Effector CD4-positive, alpha-beta T cell (primary cell): ENCODE measurements around the gene RGCC.

Experiments used
- DNase-seq: peaks from one replicate; pipeline ENCODE4 v3.0.0-alpha.2; 2020

Gene RGCC

DNA sequence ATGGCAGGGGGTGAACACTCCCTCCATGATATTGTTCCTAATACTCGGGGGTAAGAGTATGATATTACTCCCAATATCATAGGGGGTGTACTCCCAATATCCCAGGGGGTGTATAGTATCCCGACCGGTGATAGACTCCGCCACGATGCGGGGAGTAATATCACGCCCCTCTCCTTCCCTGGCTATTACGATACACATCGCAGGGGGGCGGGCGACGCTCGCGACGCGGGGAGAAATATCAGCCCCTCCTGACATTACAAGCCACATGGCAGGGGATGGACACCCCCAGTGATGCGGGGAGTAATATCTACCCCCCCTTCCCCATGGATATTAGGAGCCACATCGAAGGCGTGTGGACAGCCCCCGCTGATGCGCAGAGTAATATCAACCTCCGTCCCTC lies 3.2 kb upstream of the RGCC start:
- DNase-seq = no peak

DNA sequence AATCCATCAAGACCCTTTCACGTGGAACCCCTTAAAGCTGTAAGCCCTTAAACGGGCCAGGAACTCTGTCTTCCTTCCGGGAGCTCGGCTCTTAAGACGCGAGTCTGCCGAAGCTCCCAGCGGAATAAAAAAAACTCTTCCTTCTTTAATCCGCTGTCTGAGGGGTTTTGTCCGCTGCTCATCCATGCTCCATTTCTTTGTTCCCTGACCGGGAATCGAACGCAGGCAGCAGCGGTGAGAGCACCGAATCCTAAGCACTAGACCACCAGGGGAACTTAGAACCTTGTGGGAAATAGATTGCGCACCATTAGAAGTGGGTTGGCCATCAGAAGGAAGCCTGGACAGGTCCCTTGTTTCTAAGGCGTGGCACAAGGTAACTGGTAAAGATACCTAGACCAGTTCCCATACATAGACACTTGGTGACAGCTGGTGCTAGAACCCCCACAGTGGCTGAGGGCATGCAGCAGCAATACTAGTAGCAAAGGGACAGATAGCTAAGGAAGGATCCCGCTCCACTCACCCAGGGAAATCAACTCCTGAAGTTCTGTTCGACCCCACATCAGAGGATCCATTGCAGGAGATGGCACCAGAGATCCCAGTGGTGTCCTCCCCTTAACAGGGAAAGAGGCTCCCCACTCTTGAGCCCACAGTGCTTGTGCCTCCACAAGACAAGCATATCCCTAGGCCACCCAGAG lies 1.5 kb upstream of the RGCC start:
- DNase-seq = no peak

DNA sequence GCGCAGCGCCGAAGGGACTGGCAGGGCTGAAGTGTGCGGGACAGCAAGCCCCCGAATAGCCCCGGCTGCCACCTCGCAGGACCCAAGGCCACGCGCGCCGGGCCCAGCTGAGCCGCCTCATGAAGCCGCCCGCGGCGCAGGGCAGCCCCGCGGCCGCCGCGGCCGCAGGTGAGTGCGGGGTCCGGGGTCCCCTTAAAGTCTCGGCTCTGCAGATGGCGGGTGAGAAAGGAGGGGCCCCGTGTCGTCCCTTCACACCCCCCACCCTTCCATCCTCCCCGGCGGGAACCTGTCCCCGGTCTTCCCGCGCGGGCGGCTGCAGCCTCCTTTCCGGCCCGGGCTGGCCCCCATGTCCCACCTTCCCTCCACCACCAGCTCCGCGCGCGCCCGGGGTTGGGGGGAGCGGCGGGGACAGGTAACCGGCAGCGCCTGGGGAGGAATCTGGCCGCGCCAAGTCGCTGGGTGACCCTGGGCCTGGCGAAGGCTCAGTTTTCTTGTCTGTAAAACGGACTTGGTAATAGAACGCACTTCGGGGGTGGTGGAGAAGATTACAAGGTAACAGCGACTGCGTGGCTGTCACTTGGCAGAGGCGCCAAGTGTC lies 338 bp downstream of the RGCC start:
- DNase-seq = peak; percentile 32

DNA sequence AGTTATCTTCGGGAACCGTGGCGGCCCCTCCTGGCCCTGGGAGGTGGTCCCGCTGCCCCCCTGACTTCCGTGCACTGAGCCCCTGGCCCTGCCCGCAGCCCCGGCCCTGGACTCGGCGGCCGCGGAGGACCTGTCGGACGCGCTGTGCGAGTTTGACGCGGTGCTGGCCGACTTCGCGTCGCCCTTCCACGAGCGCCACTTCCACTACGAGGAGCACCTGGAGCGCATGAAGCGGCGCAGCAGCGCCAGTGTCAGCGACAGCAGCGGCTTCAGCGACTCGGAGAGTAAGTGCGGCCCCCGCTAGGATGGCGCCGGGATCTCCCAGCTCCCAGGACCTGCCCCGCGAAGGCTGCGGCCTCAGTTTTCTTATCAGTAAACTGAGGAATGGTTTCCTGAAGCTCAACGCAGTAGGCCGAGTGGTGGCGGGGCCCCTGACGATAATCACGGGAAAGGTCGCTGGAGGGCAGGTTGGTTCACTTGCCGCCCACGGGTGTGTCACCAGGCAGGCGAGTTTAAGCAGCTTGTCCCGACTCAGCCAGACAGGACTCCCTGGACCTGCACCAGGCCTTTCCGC lies 924 bp downstream of the RGCC start:
- peak; percentile 27 for DNase-seq

DNA sequence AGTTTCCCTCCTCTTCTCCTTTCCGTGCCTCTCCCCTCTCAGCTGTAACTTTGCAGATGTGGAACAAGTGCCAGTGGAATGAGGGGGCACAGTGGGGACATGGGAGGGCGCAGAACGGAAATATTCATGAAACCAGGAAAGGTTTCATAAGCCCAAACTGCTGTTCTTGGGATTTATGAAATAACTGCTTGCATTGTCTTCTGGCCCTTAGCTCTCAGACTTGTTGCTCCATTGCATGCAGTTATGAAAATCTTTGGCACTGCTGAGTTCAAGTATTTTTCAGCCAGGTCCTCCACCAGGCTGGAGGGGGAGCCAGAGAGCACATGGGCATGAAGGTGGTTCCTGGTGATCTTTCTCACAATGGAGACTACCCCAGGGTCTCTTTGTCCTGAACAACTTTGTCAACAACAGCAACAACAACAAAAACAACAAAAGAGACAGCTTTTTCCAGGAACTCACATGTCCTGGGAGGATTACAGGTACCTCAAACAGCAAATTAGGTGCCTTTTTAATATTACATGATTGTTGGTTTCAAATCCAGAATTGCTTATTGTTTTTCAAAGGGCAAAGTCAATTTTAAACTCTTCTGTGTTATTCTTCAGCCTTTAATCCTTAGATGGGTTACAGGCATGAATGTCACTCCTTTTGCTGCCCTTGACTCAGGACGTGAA lies 1.5 kb downstream of the RGCC start:
- peak; percentile 57 for DNase-seq

DNA sequence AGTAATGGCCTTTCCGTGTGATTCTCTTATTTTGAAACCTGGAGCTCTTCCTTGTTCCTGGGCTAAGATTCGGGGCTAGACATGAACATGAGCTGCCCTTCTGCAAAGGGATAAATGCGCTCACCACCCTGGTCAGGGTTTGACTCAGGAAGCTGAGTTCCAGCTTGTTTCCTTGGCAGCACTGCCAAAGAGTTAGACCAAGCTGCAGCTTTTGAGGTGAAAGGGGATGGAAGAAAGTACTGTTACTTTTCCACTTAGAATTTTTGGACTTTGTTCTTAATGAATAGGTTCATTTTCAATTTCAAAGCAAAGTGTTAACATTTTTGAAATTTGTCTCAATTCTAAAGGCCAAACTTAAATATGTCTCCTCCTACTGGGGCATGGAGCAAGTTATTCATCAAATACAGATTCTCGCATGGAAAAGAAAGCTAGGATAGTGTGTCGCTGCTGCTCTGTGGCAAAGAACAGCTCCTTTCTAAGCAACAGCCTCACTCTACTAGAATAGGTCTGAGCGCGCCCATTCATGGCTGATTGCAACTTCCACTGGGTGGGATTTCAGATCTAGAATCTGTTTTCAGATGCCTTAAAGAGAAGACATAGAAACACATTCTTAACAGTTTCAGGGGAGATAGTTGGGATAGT lies 2.2 kb downstream of the RGCC start:
- DNase-seq = no peak

DNA sequence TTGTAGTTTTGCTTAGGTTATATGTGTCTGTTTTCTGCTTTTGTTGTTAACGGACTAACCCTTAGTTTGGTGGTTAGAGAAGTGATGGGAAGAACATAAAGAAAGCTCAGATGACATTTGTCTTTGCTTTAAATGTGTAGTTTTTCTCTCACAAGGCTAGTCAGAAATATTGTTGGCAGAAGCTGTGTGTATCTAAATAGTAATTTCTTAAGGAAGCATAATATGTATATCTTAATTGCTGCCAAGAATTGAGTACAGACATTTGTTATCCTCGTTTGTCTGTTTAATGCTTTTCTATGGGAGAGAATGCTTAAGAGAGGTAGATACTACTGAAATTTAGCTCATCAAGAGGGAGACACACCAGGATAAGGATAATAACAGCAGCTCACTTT lies 2.7 kb downstream of the RGCC start:
- no peak for DNase-seq

DNA sequence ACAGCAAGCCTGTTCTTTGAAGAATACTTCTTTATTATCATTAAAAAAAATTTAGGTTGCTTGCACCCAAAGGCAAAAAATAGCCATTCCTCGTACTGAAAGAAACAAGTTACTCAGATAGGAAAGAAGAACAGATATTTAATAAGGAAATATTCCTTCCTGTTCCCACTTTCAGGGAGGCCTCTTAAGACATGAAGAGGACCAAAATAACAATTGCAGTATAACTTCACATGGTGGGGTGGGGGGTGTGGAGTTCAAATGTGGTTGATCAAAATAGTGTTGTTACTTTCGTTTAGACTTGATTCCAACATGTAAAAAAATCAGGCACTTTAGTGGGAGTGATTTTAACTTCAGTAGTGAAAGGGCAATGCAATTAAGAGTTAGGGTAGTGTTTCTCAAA lies 3.6 kb downstream of the RGCC start:
- no peak for DNase-seq

DNA sequence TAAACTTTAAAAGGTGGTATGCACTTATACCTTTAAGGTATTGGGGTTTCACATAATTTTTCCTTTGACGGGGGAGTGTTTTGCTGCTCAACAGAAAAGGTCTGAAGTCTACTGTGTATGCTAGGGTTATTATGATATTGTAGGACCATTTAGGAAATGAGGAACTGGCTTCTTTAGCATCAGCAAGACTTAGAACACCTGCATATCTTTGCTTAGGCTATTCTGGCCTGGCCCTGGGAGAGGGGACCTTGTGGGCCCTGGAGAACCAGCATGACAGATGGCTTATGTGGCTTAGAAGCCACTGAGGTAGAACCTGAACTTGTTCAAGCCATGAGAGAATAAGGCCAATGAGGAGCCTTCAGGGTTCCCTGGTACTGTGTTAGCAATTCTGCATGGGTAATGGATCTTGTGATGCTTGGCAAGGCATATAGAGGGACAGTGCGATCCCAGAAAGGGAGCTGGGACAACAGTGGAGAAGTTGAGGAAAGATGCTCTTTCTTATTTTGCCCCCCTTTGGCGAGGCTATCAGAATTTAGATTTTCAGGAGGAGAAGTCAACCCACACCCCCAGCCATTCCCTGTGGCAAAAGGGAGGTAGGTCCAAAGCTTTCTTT lies 4.3 kb downstream of the RGCC start:
- DNase-seq = no peak

DNA sequence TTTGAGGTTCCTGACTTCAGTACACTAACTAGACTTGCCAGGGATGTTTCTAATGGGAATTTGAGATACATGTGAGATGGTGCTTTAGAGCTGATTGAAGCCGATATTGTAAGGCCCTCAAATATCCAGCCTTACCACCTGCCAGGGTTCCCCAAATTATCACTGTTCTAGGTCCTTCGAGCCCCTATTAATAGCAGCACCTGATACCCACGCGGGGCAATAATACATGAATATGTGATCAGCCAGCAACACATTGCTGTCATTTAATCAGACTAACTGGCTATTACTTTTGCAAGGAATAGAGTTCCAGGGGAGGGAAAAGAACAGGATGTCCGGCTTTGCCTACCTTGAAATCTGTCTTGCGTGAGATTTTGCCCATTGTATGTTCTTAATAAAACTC lies 5.1 kb downstream of the RGCC start:
- DNase-seq = no peak

DNA sequence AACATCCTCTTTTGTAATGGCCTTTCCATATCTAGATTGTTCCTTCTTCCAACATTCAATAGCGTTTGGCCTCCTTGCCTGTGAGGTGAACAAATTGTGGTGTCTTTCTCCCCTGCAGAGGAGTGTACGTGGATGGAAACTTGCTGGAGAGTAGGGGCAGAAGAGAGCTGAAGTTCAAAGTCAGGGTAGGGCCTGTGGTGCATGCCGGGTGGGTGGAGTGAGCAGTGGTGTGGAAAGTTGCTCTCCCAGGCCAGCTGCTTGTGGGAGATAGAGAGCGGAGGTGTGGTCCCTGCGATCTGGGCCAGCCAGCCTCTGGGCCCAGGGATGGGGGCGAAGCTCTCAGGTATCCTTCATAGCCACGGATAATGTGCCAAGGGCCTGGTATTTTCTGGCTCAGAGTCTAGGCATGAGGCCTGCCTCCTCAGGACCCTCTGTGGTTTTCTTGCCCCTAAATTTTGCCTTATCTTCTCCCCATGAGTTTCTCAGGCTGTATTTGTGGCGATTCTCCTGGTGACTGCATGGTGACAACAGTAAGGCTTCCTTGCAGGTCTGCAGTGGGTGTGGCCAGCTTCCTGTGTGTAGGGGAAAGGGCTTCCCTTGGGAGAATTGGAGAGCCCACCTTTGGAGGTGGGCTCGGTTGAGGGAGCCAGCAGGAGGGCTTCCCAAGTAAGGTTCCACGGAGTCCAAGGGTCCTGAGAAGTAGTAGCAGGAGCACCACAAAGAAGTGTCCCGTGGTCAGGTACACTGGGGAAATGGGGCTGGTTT lies 6.7 kb downstream of the RGCC start:
- no peak for DNase-seq

DNA sequence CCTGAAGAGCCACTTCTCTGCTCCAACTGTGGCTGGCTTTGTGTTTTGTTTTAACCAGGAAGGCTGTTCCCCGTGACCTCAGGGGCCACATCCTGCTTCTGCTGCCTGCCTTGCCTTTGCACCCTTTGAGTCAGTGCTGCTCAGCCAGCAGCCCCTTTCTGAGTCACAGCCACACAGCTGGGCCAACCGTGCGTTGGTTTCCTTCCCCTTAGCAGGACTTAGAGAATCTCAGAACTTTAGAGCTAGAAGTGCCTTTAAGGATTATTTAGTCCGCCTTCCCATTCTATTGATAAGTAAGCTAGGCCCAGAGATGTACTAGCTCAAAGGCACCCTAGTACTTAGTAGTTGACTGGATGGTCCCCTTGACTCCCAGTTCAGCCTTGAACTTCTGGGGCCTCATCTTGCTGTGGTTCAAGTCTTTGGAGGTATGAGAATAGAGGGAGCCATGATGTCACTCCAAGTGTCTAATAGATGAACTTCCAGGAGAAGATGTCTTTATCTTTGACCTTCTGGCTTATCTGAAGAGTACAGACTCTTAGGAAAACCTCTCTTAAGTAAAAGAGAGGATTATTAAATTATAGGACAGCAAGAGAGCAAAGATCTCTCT lies 8.0 kb downstream of the RGCC start:
- DNase-seq = peak; percentile 83

DNA sequence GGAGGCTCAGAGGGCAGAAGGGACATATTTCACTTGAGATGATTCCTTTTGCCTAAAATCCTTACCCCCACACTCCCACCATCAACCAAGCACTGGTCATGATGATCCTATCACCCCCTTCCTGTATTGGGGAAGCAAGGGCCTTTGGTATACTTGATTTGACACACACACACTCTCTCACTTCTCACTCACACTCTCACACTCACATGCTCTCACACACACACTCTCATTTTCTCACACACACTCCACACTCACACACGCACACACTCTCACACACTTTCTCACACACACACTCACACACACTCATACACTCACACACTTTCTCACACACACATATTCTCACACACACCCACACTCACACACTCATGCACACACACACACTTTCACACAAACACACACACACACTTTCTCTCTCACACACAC lies 8.6 kb downstream of the RGCC start:
- no peak for DNase-seq

DNA sequence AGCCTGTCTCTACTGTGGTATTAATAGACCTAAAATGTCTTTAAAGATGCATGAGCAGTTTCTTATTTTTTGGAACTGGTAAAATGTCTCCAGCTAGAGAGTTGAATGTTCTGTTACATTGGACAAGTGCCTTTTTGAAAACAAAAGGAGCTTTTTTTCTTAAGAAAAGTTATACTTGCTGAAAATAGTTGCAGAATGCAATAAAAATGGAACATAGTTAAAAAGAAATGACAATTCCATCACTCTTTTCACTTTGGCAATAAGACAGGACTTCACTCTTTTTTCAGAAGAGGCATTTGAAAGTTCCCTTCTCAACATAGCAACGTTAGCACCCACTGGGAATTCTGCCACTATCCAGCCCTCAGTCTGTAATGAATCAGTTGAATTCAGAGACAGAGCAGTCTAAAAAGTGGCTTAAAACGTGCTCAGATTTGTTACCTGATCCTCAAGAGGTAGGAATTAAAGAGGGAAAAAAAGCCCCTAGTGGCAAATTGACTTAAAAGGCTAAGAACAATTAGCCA lies 10.1 kb downstream of the RGCC start:
- DNase-seq = no peak

DNA sequence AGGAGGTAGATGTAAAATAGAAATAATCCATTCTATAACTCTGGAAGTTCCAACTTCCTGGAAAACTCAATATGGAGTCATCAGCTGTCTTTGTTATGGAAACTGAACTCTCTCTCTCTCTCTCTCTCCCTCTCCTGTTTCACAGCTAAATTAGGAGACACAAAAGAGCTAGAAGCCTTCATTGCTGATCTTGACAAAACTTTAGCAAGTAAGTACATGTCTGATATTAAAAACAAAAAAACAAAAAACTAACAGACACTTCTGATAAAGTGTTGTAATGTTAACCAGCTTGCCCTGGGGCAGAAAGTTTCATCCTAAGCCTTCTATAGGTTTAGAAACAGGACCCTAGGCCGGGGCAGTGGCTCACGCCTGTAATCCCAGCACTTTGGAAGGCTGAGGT lies 11.3 kb downstream of the RGCC start:
- no peak for DNase-seq

DNA sequence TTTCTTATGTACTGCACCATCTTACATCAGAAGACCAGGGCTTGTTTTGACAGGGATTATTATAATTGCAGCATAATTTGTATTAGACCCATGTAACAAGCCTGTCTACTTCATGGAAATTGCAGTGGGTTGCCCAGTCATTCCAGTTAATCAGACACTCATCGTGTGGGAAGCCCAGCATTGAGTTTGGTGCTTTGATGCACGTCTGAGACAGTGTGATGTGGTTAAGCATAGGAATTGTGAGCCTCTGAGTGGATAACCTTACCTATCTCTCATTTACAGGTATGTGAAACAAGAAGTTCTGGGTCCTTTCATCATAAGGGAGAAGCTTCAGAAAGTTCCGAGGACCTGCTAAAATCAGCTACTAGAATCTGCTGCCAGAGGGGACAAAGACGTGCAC lies 12.8 kb downstream of the RGCC start:
- no peak for DNase-seq

DNA sequence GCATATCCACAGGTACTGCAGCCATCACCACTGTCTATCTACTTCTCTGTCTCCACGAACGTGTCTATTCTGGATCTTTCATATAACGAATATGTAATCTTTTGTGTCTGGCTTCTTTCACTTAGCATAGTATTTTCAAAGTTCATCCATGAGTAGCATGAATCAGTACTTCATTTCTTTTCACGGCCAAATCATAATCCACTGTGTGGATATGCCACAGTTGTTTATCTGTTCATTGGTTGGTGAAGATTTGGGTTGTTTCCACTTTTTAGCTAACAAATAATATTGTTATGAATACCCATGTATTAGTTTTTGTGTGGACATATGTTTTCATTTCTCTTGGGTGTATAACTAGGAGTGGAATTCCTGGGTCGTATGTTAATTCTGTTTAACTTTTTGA lies 14.4 kb downstream of the RGCC start:
- no peak for DNase-seq

DNA sequence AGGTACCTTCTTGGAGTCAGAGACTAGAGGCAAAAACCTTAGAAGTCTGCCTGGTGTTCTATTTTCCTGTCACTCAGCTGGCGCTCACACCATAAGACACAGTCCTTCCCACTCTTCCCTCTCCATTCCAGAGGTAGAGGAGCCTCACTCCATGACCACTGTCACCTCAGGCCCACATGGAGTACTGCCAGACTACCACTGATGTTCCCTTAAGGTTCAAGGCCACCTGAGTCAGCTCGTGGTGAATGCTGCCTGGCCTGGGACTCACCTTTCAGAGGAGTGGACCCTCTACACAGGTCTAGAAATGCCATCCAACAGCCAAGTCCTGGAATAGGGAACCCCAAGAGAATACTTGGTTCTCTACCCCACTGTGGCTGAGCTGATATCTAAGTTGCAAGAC lies 29.9 kb downstream of the RGCC start:
- no peak for DNase-seq

DNA sequence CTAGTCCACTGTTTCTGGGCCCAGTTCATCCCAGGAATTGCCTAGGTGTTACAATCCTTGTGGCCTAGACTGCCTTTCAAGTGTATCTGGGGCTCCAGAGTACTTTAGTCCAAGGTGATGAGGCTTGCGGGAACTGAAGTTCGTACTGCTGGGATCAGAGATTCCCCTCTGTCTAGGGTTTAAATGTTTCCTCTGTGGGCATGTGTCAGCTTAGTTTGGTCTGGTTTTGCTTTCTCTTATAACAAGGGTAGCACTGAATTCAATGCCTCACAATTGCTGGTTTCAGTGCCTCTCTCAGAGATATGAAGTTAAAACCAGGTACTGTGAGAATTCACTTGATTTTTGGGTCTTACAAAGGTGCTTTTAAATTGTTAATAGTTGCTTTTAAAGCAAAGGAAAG lies 30.8 kb downstream of the RGCC start:
- DNase-seq = no peak

DNA sequence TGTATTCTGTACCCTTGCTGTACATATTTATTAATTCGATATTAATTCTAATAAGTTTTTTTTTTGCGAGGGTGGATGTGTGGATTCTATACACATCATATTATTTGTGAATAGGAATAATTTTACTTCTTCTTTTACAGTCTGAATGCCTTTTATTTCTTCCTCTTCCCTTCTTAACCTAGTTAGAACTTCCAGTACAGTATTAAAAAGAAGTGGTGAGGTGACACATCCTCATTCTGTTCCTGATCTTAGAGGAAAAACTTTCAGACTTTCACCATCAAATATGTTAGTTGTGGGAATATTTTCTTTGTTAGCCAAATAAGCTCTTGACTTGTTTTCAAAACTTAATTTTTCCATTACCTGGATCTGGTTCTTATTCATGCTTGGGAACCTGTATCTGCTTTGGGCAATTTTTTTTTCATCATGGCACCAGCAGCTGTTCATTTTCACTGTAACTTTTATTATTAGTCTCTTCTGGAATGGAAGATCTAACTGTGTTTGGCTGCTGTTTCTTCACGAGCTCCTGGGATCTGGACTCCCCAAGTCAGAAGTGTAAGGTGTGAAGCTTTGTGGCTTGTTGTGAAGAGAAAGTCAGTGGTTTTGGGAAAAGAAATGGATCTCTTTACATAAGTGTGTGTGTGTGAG lies 33.1 kb downstream of the RGCC start:
- no peak for DNase-seq

DNA sequence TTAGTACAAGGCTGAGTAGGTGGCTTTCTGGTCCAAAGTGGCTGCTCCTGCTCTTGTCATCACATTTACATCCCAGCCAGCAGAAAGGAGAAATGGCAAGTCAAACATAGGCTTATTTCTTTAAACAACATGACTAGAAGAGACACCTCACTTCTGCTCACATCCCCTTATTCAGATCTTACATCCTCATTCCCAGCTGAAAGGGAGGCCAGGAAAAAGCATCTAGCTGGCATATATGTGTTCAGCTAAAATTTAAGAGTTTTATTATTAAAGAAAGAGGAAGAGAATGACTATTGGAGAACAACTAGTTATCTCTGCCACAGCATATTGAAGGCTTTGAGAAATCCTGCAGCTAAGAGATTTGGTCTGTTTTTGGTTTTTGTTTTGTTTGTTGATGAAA lies 34.1 kb downstream of the RGCC start:
- DNase-seq = no peak
